Testis (tissue), 3 donors: ENCODE results near the gene AKNAD1. TPM values are rescaled to one million over a fixed set of nuclear protein-coding genes. Genes with fewer than 3 reads are reported as not detected.

Experiments
- DNase-seq: peaks from one replicate; pipeline ENCODE4 v3.0.0-alpha.2; 2019
- H3K27ac ChIP-seq, 2 donors: fragments of 200-600 bp; sonication (generic); one replicate each; pipeline ENCODE4 v1.5.1; 2019
- H3K27me3 ChIP-seq: fragments of 200-600 bp; sonication (generic); one replicate; pipeline ENCODE4 v1.5.1; 2019
- H3K36me3 ChIP-seq: fragments of 200-600 bp; sonication (generic); one replicate; pipeline ENCODE4 v1.5.1; 2017; ENCODE audit warnings: low read depth; ENCODE audit errors: missing control alignments
- H3K4me1 ChIP-seq: fragments of 200-600 bp; sonication (generic); one replicate; pipeline ENCODE4 v1.5.1; 2019
- H3K4me3 ChIP-seq, 2 donors: fragments of 200-600 bp; sonication (generic); one replicate each; pipeline ENCODE4 v1.5.1; 2017 to 2019
- H3K9me3 ChIP-seq: fragments of 200-600 bp; sonication (generic); one replicate; pipeline ENCODE4 v1.5.1; 2017
- POLR2A ChIP-seq: fragments of 450-650 bp; IDR thresholded peaks from one replicate; pipeline ENCODE4 v1.6.1; 2017; ENCODE audit warnings: antibody characterized with exemption, mild to moderate bottlenecking, moderate library complexity
- WGBS, 2 donors: methylation state at CpG; one replicate each; pipeline ENCODE4 v1.1.5; 2018; 5-methylcytosine and 5-hydroxymethylcytosine counted together
- intact Hi-C: fragments of 100-400 bp; cut with DNase I; formaldehyde crosslinking; loops from one replicate; pipeline ENCODE4 v1.15.1; 2023; ENCODE audit warnings: low total_unique reads
- polyA plus RNA-seq: library from polyadenylated mRNA; stranded (reverse); fragments of 350-450 nt; fragmentation: Illumina TruSeq; extraction: RNeasy Lipid Tissue Mini Kit (QIAGEN cat#74804); gene quantifications from one replicate; pipeline ENCODE4 v1.2.3, GENCODE V29; 2014; ENCODE audit warnings: low read depth, low replicate concordance; ENCODE audit not compliant: insufficient read depth
- total RNA-seq, 2 donors: library from RNA; depleted of rRNA; stranded (reverse); fragments of >200 nt; gene quantifications; one replicate each; pipeline ENCODE4 v1.2.3, GENCODE V29; 2016
- TF ChIP-seq, protein P1 (sequence below), 3 experiments: fragments of 450-650 bp in 2 of 3; fragments of 200-600 bp in 1 of 3; sonication (generic) in 1 of 3; IDR thresholded peaks; one replicate each; pipeline ENCODE4 v1.5.1; 2016 to 2019; ENCODE audit warnings: antibody characterized with exemption in 3 of 3, mild to moderate bottlenecking in 2 of 3, moderate library complexity in 1 of 3

AKNAD1 gene
- total and polyA plus RNA-seq, 3 donors from 2014 or later, result 3.8 to 9.8 (median 8.1) TPM

DNA sequence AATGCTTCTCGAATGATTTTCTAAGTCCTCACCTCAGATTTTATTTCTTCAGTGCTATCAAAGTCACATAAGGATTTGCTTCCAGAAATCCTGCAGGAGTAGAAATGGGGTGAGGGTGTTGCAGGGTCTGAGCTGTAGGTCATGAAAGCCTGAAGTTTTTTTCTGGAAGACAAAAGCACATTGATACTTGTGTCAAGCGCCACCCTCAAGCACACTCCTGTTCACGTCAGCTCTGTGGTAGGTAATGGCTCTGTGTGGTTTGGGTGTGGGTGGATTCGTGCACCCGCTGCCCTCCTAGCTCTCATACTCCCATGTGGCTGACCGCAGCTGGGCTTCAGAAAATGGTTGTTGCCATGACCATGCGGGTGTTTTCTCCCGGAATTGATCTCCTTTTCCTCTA lies 39.9 kb downstream of the AKNAD1 start:
- TF ChIP-seq, protein P1, sequence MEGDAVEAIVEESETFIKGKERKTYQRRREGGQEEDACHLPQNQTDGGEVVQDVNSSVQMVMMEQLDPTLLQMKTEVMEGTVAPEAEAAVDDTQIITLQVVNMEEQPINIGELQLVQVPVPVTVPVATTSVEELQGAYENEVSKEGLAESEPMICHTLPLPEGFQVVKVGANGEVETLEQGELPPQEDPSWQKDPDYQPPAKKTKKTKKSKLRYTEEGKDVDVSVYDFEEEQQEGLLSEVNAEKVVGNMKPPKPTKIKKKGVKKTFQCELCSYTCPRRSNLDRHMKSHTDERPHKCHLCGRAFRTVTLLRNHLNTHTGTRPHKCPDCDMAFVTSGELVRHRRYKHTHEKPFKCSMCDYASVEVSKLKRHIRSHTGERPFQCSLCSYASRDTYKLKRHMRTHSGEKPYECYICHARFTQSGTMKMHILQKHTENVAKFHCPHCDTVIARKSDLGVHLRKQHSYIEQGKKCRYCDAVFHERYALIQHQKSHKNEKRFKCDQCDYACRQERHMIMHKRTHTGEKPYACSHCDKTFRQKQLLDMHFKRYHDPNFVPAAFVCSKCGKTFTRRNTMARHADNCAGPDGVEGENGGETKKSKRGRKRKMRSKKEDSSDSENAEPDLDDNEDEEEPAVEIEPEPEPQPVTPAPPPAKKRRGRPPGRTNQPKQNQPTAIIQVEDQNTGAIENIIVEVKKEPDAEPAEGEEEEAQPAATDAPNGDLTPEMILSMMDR (IDR thresholded peaks at IDR 0.05), result no peak
- TF ChIP-seq POLR2A, result no peak
- Histone ChIP-seq H3K27ac (peak overlapping the region; percentile 21 to 78), H3K4me1 (peaks cover 13% of the 10 kb centered on the region), H3K36me3 (no peaks in the 10 kb centered on the region), H3K4me3 (no peak overlapping the region), H3K27me3 (no peaks in the 10 kb centered on the region), H3K9me3 (no peaks in the 10 kb centered on the region)
- intact Hi-C loops, result no loop called here
- DNase-seq, result peak; percentile 35
- 18 to 40% methylated on average over 8 of the region's 8 CpGs for WGBS, 2 donors

DNA sequence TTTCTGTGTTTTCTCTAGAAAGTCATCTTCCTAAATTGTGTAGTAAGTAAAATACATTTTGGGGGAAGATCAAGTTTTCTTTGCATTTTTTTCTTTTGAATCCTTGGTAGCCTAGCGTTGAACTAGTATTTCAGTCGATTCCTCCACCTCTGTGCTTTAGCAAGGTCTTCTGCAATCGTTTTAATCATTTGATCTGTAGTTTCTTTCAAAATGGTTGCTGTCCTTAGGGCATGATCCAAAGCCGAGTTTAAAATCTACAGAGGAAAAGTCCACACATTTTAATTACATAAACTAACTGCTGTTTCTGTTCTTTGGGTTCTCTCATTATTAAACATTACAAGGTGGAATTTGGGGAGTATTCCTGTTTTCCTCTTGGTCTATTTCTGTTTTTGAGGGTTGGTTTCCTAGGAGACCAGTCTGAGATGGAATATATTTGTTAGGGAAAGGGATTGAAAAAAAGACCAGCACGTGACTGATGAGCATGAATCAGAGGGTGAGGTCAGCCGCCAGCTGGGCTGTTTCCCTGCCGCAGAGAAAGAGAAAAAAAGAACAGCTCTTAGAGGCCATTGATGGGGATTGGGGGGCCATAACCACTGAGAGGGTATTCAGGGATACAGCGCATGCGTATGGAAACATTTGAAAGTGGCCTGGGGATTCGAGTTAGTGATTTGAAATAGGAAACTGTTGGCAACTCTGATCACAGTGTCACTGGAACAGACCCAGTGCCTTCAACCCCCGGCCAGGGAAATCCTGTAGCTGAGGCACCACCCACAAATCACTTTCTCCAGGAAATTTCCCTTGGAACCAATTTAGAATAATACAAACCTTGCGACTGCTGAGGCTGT lies 40.6 kb downstream of the AKNAD1 start:
- DNase-seq, result peak; percentile 68

DNA sequence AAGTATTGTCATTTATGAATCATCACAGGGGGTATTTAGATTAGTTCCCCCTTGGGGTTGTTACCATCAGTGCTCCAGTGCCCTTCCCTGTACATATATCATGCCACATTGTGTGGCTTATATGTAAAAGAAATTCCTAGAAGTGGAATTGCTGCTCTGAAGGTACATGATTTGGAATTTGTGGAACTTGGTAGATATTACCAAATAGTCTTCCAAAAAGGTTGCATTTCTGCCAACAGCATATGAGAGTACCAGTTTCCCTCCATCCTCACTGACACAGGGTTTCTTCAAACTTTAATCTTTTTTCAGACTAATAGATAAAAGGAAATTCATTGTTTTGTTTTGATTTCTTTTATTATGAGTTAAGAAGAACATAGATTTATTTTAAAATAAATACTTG lies 41.3 kb downstream of the AKNAD1 start:
- DNase-seq, result no peak
- intact Hi-C loops, result no loop called here
- Histone ChIP-seq H3K27ac (peak overlapping the region; percentile 21 to 78), H3K9me3 (no peaks in the 10 kb centered on the region), H3K36me3 (no peaks in the 10 kb centered on the region), H3K27me3 (no peaks in the 10 kb centered on the region), H3K4me3 (no peak overlapping the region), H3K4me1 (peaks cover 13% of the 10 kb centered on the region)
- TF ChIP-seq, protein P1 (IDR thresholded peaks at IDR 0.05), result no peak
- TF ChIP-seq POLR2A, result no peak

More for the DNA sequence above, 40.6 kb downstream of the AKNAD1 start:
- H3K4me3 ChIP-seq, result no peak overlapping the region
- peak overlapping the region; percentile 21 to 78 for H3K27ac ChIP-seq
- intact Hi-C loops, result no loop called here
- no peak for TF ChIP-seq POLR2A
- TF ChIP-seq, protein P1 (IDR thresholded peaks at IDR 0.05), result no peak
- no peaks in the 10 kb centered on the region for H3K27me3 ChIP-seq
- whole genome bisulfite sequencing, 2 donors, result 16 to 22% methylated on average over 12 of the region's 12 CpGs
- no peaks in the 10 kb centered on the region for H3K9me3 ChIP-seq
- no peaks in the 10 kb centered on the region for H3K36me3 ChIP-seq
- peaks cover 13% of the 10 kb centered on the region for H3K4me1 ChIP-seq

DNA sequence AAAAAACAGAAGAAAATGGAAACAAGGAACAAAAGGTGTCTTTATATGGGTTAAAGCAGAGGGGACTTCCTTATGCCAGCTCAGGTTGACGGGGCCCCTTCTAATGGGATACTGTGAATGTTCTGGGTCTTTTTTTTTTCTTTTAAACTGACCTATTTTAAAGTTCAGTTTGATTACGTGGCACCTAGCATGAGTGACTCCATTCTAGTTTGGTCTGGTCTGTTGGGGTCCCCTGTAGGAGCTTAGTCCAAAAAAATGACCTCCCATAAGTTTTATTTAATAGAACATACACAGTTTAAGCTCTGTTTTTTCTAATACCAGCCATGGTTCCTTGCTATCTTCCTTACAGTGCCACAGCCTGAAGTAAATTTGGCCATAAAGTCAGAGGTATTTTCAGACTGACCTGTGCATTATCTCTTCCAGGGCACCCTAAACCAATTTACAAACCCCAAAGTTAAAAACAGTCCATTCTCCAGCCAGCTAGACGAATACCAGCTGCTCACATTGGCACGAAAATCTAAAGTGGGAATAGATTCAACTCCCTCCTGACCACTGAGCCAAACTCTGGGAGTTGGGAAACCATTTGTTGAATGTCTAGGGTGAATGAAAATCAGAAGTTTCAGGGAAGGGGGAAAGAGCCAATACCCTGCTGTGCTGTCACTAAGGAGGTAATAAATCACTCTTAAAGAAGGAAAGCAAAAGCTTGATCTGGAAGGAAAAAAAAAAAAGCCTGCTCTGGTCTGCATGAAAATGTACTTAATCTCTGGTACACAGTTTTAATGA lies 42.4 kb downstream of the AKNAD1 start:
- no peak for DNase-seq
- intact Hi-C loops, result no loop called here
- no peaks in the 10 kb centered on the region for H3K9me3 ChIP-seq
- H3K27ac ChIP-seq, result peak overlapping the region in 1 of 2 donors; percentile 27
- H3K4me1 ChIP-seq, result peaks cover 13% of the 10 kb centered on the region
- H3K36me3 ChIP-seq, result no peaks in the 10 kb centered on the region
- H3K27me3 ChIP-seq, result no peaks in the 10 kb centered on the region
- WGBS, 2 donors, result 55 to 58% methylated on average over 4 of the region's 4 CpGs
- no peak overlapping the region for H3K4me3 ChIP-seq
- TF ChIP-seq, protein P1 (IDR thresholded peaks at IDR 0.05), result no peak
- TF ChIP-seq POLR2A, result no peak
